Measurements from ENCODE around the gene ACVR2B. TPM values are rescaled to one million over a fixed set of nuclear protein-coding genes. Genes with fewer than 3 reads are reported as not detected.

ACVR2B gene
- total RNA-seq, 1 experiment from 2014 or later = 1.4 TPM

DNA sequence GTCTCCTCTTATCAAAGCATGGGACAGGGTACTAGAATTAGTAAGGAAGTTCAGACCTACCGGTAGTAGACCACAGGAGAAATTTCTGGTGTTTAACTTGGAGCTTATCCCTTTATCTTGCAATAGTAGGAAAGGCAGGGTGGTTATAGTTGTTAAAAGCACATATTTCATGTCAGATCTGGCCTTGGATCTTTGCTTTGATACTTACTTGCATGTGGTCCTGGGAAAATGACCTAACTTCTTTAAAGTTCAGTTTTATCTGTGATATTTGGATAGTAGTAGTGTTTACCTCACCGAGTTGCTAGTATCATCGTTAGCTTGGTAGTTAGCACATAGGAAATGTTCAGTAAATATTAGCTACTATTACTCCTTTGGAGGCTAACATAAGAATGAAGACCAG is 57.9 kb downstream of the ACVR2B start:
- in situ Hi-C loops (cut with HindIII; ENCODE audit: low pct_unique_long_range_greater_than_20kb, low sequenced_read_pairs) = no loop called here
- no peak for DNase-seq (ENCODE audit: low read depth)

DNA sequence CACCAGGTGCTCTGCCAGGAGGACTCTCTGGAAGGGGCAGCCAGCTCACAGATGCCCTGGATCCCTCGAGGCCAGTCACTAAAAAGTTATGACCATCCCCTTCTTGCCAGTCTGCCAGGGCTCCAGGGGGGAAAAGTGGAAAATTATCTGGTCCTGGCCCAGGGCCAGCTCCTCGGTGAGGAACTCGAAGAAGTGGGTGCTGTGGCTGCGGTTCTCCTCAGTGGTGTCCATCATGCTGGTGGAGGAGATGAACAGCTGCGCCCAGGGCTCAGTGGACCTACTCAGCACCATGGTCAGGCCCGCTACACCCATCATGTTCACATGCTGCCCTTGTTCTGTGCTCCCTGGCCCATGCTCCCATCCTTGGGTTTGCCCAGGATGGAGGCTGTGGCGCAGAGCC is 61.7 kb downstream of the ACVR2B start:
- no peak for DNase-seq (ENCODE audit: low read depth)
- in situ Hi-C loops (cut with HindIII; ENCODE audit: low pct_unique_long_range_greater_than_20kb, low sequenced_read_pairs) = no loop called here

DNA sequence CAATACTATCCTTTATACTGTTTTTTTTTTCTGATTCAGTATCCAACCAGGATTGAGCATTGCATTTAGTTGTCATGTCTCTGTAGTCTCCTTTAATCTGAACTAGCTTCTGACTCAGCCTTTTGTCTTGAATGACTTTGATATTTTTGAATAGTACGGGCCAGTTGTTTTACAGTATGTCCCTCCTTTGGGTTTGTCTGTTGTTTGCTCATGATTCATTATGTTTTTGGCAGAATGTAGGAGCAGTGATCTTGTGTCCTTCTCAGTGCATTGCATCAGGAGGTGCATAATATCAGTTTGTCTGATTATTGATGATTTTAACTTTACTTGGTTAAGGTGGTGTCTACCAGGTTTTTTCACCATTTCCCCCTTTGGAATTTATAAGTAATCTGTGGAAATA is 63.0 kb downstream of the ACVR2B start:
- in situ Hi-C loops (cut with HindIII; ENCODE audit: low pct_unique_long_range_greater_than_20kb, low sequenced_read_pairs) = no loop called here

DNA sequence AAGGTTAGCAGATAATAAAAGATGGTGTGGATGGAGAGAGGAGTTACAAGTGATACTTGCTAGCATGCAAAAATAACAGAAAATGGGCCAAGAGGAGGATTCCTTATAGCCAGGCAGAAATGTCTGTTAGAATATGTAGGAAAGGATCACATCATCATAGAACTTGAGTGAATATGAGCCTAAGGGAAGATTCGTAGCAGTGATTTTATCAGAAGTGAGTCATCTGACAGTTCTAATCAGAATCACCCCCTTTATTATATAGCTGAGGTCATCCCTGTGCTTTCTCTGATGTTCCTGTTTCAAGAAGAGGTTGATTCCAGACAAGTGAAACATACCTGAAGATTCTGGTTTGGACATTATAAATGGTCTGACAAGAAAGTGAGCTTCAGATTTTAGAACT is 65.3 kb downstream of the ACVR2B start:
- no peak for DNase-seq (ENCODE audit: low read depth)
- in situ Hi-C loops (cut with HindIII; ENCODE audit: low pct_unique_long_range_greater_than_20kb, low sequenced_read_pairs) = no loop called here

More for the DNA sequence above, 63.0 kb downstream of the ACVR2B start:
- no peak for DNase-seq (ENCODE audit: low read depth)

GRCh38 chr3:38519651-38520050 is 66.0 kb downstream of the ACVR2B start:
- DNase-seq (ENCODE audit: low read depth) = no peak
- in situ Hi-C loops (cut with HindIII; ENCODE audit: low pct_unique_long_range_greater_than_20kb, low sequenced_read_pairs) = no loop called here

- DNase-seq (ENCODE audit: low read depth) = peak; percentile 32
- in situ Hi-C loops (cut with HindIII; ENCODE audit: low pct_unique_long_range_greater_than_20kb, low sequenced_read_pairs) = no loop called here
Measured at GRCh38 chr3:38521391-38521987, 67.8 kb downstream of the ACVR2B start.

GRCh38 chr3:38522002-38522401 is 68.3 kb downstream of the ACVR2B start:
- DNase-seq (ENCODE audit: low read depth) = no peak
- in situ Hi-C loops (cut with HindIII; ENCODE audit: low pct_unique_long_range_greater_than_20kb, low sequenced_read_pairs) = no loop called here

- in situ Hi-C loops (cut with HindIII; ENCODE audit: low pct_unique_long_range_greater_than_20kb, low sequenced_read_pairs) = no loop called here
- no peak for DNase-seq (ENCODE audit: low read depth)
Measured at GRCh38 chr3:38524141-38524739, 70.5 kb downstream of the ACVR2B start.

DNA sequence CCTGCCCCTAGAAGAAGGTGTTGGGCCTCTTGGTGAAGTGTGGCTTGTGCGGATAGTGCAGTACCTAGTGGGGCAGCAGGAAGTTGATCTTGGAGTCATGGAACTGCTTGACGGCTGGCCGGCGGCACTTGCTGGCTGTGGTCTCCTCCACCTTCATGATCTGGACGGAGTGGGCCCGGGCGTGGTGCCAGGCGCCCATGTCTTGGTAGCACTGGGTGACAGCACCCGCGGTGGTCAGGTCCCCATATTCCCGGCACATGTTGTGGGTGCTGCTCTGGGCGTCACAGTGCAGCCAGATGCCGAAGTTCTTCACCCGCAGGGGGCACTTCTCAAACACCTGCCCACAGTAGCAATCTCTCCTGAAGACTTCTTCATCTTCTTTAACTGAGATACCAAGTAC is 73.1 kb downstream of the ACVR2B start:
- in situ Hi-C loops (cut with HindIII; ENCODE audit: low pct_unique_long_range_greater_than_20kb, low sequenced_read_pairs) = no loop called here
- no peak for DNase-seq (ENCODE audit: low read depth)

- in situ Hi-C loops (cut with HindIII; ENCODE audit: low pct_unique_long_range_greater_than_20kb, low sequenced_read_pairs) = no loop called here
- no peak for DNase-seq (ENCODE audit: low read depth)
Measured at GRCh38 chr3:38528457-38528856, 74.8 kb downstream of the ACVR2B start.

DNA sequence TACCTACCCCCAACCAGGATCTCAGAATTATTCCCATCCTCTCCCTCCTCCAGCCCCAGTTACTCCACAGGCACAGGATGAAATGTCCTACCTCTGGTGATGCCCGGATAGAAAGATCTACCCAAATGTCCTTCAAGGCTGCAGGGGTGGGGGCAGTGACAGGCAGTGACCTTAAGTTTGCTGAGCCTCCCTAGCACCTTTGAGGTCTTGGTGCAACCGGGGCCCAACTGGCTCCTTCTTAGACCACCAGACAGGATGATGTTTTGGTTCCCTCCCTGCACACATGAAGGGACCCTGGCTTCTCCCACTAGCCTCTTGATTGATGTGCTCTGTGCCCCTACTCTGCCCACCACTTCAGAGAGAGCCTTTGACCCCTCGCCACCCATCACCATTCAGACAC is 78.8 kb downstream of the ACVR2B start:
- in situ Hi-C loops (cut with HindIII; ENCODE audit: low pct_unique_long_range_greater_than_20kb, low sequenced_read_pairs) = no loop called here
- DNase-seq (ENCODE audit: low read depth) = no peak

- no peak for DNase-seq (ENCODE audit: low read depth)
- in situ Hi-C loops (cut with HindIII; ENCODE audit: low pct_unique_long_range_greater_than_20kb, low sequenced_read_pairs) = no loop called here
Measured at GRCh38 chr3:38533285-38533976, 79.7 kb downstream of the ACVR2B start.

DNA sequence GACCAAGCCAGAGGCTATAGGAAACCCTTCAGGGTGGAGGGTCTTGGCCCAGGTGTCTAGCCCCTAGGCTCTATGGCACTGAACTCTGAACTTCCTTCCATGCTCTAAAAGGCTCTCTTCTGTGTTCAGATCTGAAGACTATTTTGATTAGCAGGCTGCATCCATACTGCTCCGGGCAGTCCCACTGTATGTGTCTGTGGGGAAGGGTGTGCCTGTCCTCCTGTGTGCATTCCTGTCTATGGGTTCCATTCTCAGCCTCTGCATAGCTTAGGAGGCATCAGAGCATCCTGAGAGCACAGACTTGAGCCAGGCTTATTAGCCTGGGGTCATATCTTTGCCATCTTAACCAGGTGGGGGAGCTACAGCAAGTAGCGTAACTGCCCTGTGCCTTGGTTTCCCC is 80.5 kb downstream of the ACVR2B start:
- in situ Hi-C loops (cut with HindIII; ENCODE audit: low pct_unique_long_range_greater_than_20kb, low sequenced_read_pairs) = no loop called here

DNA sequence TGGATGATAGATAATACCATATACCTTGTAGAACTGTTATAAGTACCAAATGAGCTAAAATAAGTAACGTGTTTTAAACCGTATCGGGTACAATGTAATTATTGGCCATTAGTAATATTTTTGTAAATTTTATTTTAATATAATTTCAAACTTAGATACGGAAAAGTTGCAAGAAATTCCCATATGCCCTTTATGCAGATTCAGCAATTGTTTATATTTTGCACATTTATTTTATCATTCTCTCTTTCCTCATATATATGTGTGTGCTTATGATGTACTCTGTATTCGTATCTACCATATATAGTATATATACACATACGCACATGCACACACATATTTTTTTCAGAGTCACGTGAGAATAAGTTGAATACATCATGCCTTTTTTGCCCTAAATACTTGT is 80.9 kb downstream of the ACVR2B start:
- no peak for DNase-seq (ENCODE audit: low read depth)
- in situ Hi-C loops (cut with HindIII; ENCODE audit: low pct_unique_long_range_greater_than_20kb, low sequenced_read_pairs) = no loop called here

More for the DNA sequence above, 80.5 kb downstream of the ACVR2B start:
- DNase-seq (ENCODE audit: low read depth) = no peak

DNA sequence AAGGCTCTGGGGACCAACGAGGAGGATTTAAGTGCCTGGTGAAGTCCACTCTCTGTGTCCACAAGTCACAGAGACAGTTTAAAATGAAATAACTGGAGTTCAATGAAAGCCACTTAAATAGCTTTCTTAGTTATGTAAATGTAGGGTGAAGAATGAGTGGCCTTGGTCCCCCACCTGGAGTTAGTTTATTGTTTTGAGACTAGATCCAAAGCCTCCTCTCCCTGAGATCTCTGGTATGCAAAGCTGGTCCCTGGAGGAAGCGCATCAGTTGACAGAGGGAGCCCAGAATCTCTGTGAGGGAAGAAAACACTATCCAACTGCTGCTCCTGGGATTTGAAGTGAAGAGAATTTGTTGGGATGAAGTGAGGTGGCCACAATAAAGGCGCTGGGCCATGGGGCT is 83.0 kb downstream of the ACVR2B start:
- no peak for DNase-seq (ENCODE audit: low read depth)
- in situ Hi-C loops (cut with HindIII; ENCODE audit: low pct_unique_long_range_greater_than_20kb, low sequenced_read_pairs) = no loop called here

GRCh38 chr3:38538773-38539353 is 85.2 kb downstream of the ACVR2B start:
- in situ Hi-C loops (cut with HindIII; ENCODE audit: low pct_unique_long_range_greater_than_20kb, low sequenced_read_pairs) = no loop called here

GRCh38 chr3:38541806-38542205 is 88.1 kb downstream of the ACVR2B start:
- in situ Hi-C loops (cut with HindIII; ENCODE audit: low pct_unique_long_range_greater_than_20kb, low sequenced_read_pairs) = no loop called here
- DNase-seq (ENCODE audit: low read depth) = no peak

More at GRCh38 chr3:38538773-38539353, 85.2 kb downstream of the ACVR2B start:
- DNase-seq (ENCODE audit: low read depth) = no peak

Data from Caki2 (cell line).